ENCODE results near the gene ACVR1B. TPM values are rescaled to one million over a fixed set of nuclear protein-coding genes. Genes with fewer than 3 reads are reported as not detected.

ACVR1B gene
- total RNA-seq, 1 donor from 2014 or later: 18.7 TPM

DNA sequence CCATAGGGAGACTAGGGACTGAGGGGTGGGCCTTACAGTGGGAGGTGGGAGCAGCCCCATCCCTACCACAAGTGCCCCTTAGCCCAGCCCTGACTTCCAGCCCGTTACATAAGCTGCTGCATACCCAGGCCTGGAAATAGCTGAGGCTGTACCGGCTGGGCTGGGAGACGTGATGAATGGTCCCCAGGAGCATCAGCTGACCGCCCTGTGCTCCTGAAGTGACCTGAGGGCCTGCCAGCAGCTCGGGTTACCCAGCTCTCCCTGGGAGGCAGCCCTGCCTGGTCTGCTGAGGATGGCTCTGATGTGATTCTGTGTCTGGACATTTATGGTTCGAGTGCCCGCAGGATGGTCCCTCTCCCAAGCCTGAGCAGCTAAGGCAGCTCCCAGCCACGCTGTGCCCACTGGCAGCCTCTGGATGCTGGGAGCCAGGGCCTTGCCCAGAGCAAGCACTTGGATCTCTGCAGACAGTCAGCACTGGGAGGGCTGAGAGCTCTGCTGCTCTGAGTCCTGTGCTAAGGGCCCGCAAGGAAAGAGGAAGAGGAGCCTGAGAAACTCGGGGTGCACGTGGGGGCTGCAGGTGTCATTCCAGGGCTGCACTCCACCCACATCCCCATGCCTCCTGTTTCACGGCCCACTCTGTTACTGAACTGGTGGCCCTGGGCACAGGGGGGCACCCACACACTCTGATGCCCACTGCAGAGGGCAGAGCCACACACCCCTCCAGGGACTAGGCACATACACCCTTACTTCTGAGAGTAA lies 75.8 kb downstream of the ACVR1B start:
- TF ChIP-seq CTCF (IDR thresholded peaks at IDR 0.05): no peak
- Histone ChIP-seq H3K27me3 (no peaks in the 10 kb centered on the region), H3K36me3 (no peaks in the 10 kb centered on the region), H3K4me3 (no peak overlapping the region), H3K27ac (no peak overlapping the region), H3K9me3 (no peaks in the 10 kb centered on the region), H3K4me1 (peaks cover 7 to 34% of the 10 kb centered on the region in 2 donors)
- no peak for DNase-seq (ENCODE audit: low spot score in 2 of 2)
- intact Hi-C loops (cut with DNase I): loop anchor here (10.0 kb wide), 1 partner anchor 978 kb away; the partner anchor contains the start of gene EIF4B

DNA sequence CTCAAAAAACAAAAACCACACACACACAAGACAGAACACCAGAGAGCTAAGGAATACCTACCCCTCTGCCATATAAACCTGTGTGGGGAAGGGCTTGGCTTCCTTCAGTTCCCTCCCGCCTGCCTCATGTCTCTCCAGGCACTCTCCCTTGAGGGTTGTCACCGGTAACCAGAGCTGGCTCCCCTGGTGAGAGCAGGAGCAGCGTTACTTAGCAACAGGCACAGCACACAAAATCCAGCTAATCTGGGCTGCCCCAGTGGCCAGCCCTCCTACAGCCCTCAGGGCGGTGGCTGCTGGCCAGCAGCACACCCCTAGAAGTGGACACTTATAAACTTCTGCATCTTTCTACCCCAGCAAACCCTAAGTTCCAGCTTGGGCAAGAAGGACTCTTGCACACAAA lies 78.2 kb downstream of the ACVR1B start:
- Histone ChIP-seq H3K36me3 (no peaks in the 10 kb centered on the region), H3K27ac (no peak overlapping the region), H3K27me3 (no peaks in the 10 kb centered on the region), H3K4me3 (no peak overlapping the region), H3K4me1 (peaks cover 6 to 32% of the 10 kb centered on the region in 2 donors), H3K9me3 (no peaks in the 10 kb centered on the region)
- intact Hi-C loops (cut with DNase I): loop anchor here (5.0 to 10.0 kb wide), 3 partner anchors 118 to 975 kb away; partner anchors contain the start of gene EIF4B
- no peak for DNase-seq (ENCODE audit: low spot score in 2 of 2)
- TF ChIP-seq CTCF (IDR thresholded peaks at IDR 0.05): no peak

DNA sequence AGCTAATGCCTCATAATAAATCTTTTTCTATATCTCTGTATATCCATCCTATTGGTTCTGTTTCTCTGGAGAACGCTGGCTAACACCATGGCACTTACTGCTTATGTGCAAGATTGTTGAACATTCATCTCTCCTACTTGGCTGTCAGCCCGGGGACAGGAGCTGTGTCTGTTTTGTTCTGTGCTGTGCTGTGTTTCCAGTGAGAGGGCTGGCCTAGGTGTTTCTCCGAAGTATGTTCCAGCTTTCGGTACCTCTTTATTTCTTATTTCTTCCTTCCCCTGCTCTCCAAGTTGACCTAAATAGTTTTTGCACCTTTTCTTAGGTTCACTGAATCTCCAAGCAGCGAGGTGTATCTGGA lies 80.9 kb downstream of the ACVR1B start:
- peak overlapping the region; percentile 54 to 56 for H3K4me3 ChIP-seq
- TF ChIP-seq CTCF (IDR thresholded peaks at IDR 0.05): no peak
- H3K9me3 ChIP-seq: no peaks in the 10 kb centered on the region
- H3K36me3 ChIP-seq: no peaks in the 10 kb centered on the region
- peak overlapping the region; percentile 87 to 97 for H3K27ac ChIP-seq
- H3K27me3 ChIP-seq: no peaks in the 10 kb centered on the region
- peaks cover 8 to 34% of the 10 kb centered on the region in 2 donors for H3K4me1 ChIP-seq
- peak; percentile 68 to 93 for DNase-seq (ENCODE audit: low spot score in 2 of 2)
- intact Hi-C loops (cut with DNase I): loop anchor here (2.0 to 10.0 kb wide), 3 partner anchors 36 to 212 kb away; partner anchors contain the start of gene ATG101

DNA sequence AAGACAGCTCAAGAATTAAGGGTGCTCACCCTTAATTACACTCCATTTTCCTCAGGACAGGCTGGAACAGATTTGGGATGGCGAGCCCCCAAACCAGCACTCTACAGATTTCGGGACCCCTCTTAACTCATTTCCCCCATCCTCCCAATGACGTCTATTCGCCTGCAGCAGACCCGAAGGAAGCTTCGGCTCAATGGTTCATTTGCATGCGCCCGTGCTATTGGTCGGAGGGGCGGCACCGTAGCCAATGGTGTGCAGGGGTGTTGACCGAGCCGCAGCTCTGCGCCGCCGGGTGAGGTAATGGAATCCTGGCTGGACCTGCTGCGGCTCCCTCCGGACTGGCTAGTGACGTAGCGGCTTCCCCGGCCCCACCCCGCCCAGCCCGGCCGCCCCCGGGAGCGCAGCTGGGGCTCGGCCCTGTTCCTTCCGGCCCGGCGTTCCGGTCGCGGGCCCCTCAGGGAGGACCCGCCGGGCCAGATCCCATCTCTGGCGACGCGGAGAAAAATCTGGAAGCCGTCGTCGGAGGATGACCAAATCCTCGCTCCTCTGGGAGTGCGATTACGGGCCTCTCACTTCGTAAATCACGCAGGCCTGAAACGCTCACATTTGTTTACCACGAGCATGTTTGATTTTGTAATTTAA lies 81.4 kb downstream of the ACVR1B start:
- H3K27me3 ChIP-seq: no peaks in the 10 kb centered on the region
- peaks cover 8 to 34% of the 10 kb centered on the region in 2 donors for H3K4me1 ChIP-seq
- no peaks in the 10 kb centered on the region for H3K36me3 ChIP-seq
- intact Hi-C loops (cut with DNase I): loop anchor here (1.0 to 10.0 kb wide), 4 partner anchors 17 to 212 kb away; partner anchors contain the start of gene ATG101
- peak overlapping the region; percentile 95 to 97 for H3K27ac ChIP-seq
- peak overlapping the region; percentile 54 to 56 for H3K4me3 ChIP-seq
- peak; percentile 96 to 99 for DNase-seq (ENCODE audit: low spot score in 2 of 2)
- no peaks in the 10 kb centered on the region for H3K9me3 ChIP-seq
- no peak for TF ChIP-seq CTCF (IDR thresholded peaks at IDR 0.05)

GRCh38 chr12:52033446-52034140 lies 82.1 kb downstream of the ACVR1B start:
- Histone ChIP-seq H3K36me3 (no peaks in the 10 kb centered on the region), H3K27ac (peak overlapping the region; percentile 95 to 97), H3K4me3 (peak overlapping the region; percentile 20 to 56), H3K9me3 (no peaks in the 10 kb centered on the region), H3K4me1 (peaks cover 8 to 35% of the 10 kb centered on the region in 2 donors), H3K27me3 (no peaks in the 10 kb centered on the region)
- no peak for TF ChIP-seq CTCF (IDR thresholded peaks at IDR 0.05)
- intact Hi-C loops (cut with DNase I): loop anchor here (1.0 to 10.0 kb wide), 4 partner anchors 17 to 211 kb away; partner anchors contain the start of gene ATG101
- DNase-seq (ENCODE audit: low spot score in 2 of 2): no peak

Data from ascending aorta (tissue), 2 donors.